ENCODE results near the gene KRT75. TPM values are rescaled to one million over a fixed set of nuclear protein-coding genes. Genes with fewer than 3 reads are reported as not detected.

The KRT75 gene
- polyA plus RNA-seq, 1 donor from 2014 or later, result not detected

GRCh38 chr12:52398176-52398575 lies 36.0 kb downstream of the KRT75 start:
- H2AFZ ChIP-seq (ENCODE audit: low read depth, low read length), result no peak overlapping the region
- no peak overlapping the region for H3K4me2 ChIP-seq (ENCODE audit: low read length)
- no peaks in the 10 kb centered on the region for H3F3A ChIP-seq (ENCODE audit: insufficient read depth, low read length, poor library complexity, severe bottlenecking)
- H3K27me3 ChIP-seq (ENCODE audit: insufficient read depth, low read depth, low read length), result no peaks in the 10 kb centered on the region
- no peak overlapping the region for H3K27ac ChIP-seq (ENCODE audit: low read length)
- H3K9me2 ChIP-seq (ENCODE audit: insufficient read depth, low read length), result no peaks in the 10 kb centered on the region
- no peak overlapping the region for H3K9ac ChIP-seq (ENCODE audit: low read length)
- no peak for TF ChIP-seq EZH2 (IDR thresholded peaks at IDR 0.05; ENCODE audit: borderline replicate concordance, insufficient read depth, low read length, poor library complexity, severe bottlenecking)
- H3K9me3 ChIP-seq (ENCODE audit: low read length), result no peaks in the 10 kb centered on the region
- H3K79me2 ChIP-seq (replicated peaks; ENCODE audit: insufficient read depth, low read length), result no peaks in the 10 kb centered on the region
- H3K36me3 ChIP-seq (ENCODE audit: insufficient read depth, low read length), result no peaks in the 10 kb centered on the region
- no peak overlapping the region for H3K4me3 ChIP-seq (ENCODE audit: low read length)
- H4K20me1 ChIP-seq (ENCODE audit: insufficient read depth), result no peaks in the 10 kb centered on the region

GRCh38 chr12:52396656-52397055 lies 37.5 kb downstream of the KRT75 start:
- Histone ChIP-seq H3K9me2 (ENCODE audit: insufficient read depth, low read length) (no peaks in the 10 kb centered on the region), H3F3A (ENCODE audit: insufficient read depth, low read length, poor library complexity, severe bottlenecking) (no peaks in the 10 kb centered on the region), H2AFZ (ENCODE audit: low read depth, low read length) (no peak overlapping the region), H4K20me1 (ENCODE audit: insufficient read depth) (no peaks in the 10 kb centered on the region), H3K9ac (ENCODE audit: low read length) (no peak overlapping the region), H3K4me3 (ENCODE audit: low read length) (no peak overlapping the region), H3K27ac (ENCODE audit: low read length) (no peak overlapping the region), H3K79me2 (replicated peaks; ENCODE audit: insufficient read depth, low read length) (no peaks in the 10 kb centered on the region), H3K4me2 (ENCODE audit: low read length) (no peak overlapping the region), H3K27me3 (ENCODE audit: insufficient read depth, low read depth, low read length) (no peaks in the 10 kb centered on the region), H3K36me3 (ENCODE audit: insufficient read depth, low read length) (no peaks in the 10 kb centered on the region), H3K9me3 (ENCODE audit: low read length) (no peaks in the 10 kb centered on the region)
- TF ChIP-seq EZH2 (IDR thresholded peaks at IDR 0.05; ENCODE audit: borderline replicate concordance, insufficient read depth, low read length, poor library complexity, severe bottlenecking) (no peak), POLR2AphosphoS5 (IDR thresholded peaks at IDR 0.05) (no peak), TAF1 (IDR thresholded peaks at IDR 0.05; ENCODE audit: low read depth) (no peak), CTCF (IDR thresholded peaks at IDR 0.05; ENCODE audit: poor library complexity, severe bottlenecking) (no peak), REST (IDR thresholded peaks at IDR 0.05; ENCODE audit: borderline replicate concordance) (no peak), SMC3 (conservative IDR thresholded peaks at IDR 0.05; ENCODE audit: poor library complexity) (no peak), EP300 (conservative IDR thresholded peaks at IDR 0.05; ENCODE audit: poor library complexity, severe bottlenecking) (no peak)

GRCh38 chr12:52395761-52396434 lies 38.3 kb downstream of the KRT75 start:
- Histone ChIP-seq H3K9ac (ENCODE audit: low read length) (no peak overlapping the region), H3K27ac (ENCODE audit: low read length) (no peak overlapping the region), H3K4me3 (ENCODE audit: low read length) (no peak overlapping the region), H3K79me2 (replicated peaks; ENCODE audit: insufficient read depth, low read length) (no peaks in the 10 kb centered on the region), H3K36me3 (ENCODE audit: insufficient read depth, low read length) (no peaks in the 10 kb centered on the region), H2AFZ (ENCODE audit: low read depth, low read length) (no peak overlapping the region), H3K4me2 (ENCODE audit: low read length) (no peak overlapping the region), H3K27me3 (ENCODE audit: insufficient read depth, low read depth, low read length) (no peaks in the 10 kb centered on the region), H3K9me3 (ENCODE audit: low read length) (no peaks in the 10 kb centered on the region), H4K20me1 (ENCODE audit: insufficient read depth) (no peaks in the 10 kb centered on the region), H3K9me2 (ENCODE audit: insufficient read depth, low read length) (no peaks in the 10 kb centered on the region), H3F3A (ENCODE audit: insufficient read depth, low read length, poor library complexity, severe bottlenecking) (no peaks in the 10 kb centered on the region)
- no peak for TF ChIP-seq RAD21 (conservative IDR thresholded peaks at IDR 0.05)
- TF ChIP-seq MXI1 (conservative IDR thresholded peaks at IDR 0.05; ENCODE audit: poor library complexity, severe bottlenecking), result no peak
- TF ChIP-seq CTCF (IDR thresholded peaks at IDR 0.05; ENCODE audit: poor library complexity, severe bottlenecking), result no peak
- no peak for TF ChIP-seq SMC3 (conservative IDR thresholded peaks at IDR 0.05; ENCODE audit: poor library complexity)
- no peak for TF ChIP-seq EZH2 (IDR thresholded peaks at IDR 0.05; ENCODE audit: borderline replicate concordance, insufficient read depth, low read length, poor library complexity, severe bottlenecking)
- no peak for TF ChIP-seq TAF1 (IDR thresholded peaks at IDR 0.05; ENCODE audit: low read depth)
- no peak for TF ChIP-seq REST (IDR thresholded peaks at IDR 0.05; ENCODE audit: borderline replicate concordance)
- TF ChIP-seq POLR2AphosphoS5 (IDR thresholded peaks at IDR 0.05), result no peak
- no peak for TF ChIP-seq EP300 (conservative IDR thresholded peaks at IDR 0.05; ENCODE audit: poor library complexity, severe bottlenecking)

All from neural cell (in vitro differentiated cells).